GM23338 (cell line): ENCODE measurements around the gene LAMC3. TPM values are rescaled to one million over a fixed set of nuclear protein-coding genes. Genes with fewer than 3 reads are reported as not detected.

Source experiments
- ATAC-seq: fragments of 200-7000 bp; cut with Tn5 transposase; 3 replicates; pipeline ENCODE4 v1.9.1; 2020
- DNase-seq: peaks from one replicate; pipeline ENCODE4 v3.0.0-alpha.2; 2015; ENCODE audit warnings: low spot score
- H2AFZ ChIP-seq: fragments of 200-600 bp; sonication (generic); 2 replicates; pipeline ENCODE4 v1.8.0; 2016; ENCODE audit warnings: antibody characterized with exemption, mild to moderate bottlenecking, moderate library complexity
- H3F3A ChIP-seq: fragments of 200-600 bp; sonication (generic); replicated peaks from 2 replicates; pipeline ENCODE4 v1.8.0; 2017; ENCODE audit warnings: antibody characterized with exemption, mixed run types, low read depth
- H3K27ac ChIP-seq: fragments of 200-600 bp; sonication (generic); 2 replicates; pipeline ENCODE4 v1.6.1; 2016; ENCODE audit warnings: low read depth
- H3K27me3 ChIP-seq: fragments of 200-600 bp; sonication (generic); 2 replicates; pipeline ENCODE4 v1.8.0; 2016; ENCODE audit warnings: mild to moderate bottlenecking, mixed run types, moderate library complexity; ENCODE audit not compliant: insufficient read depth
- H3K36me3 ChIP-seq: fragments of 200-600 bp; sonication (generic); 2 replicates; pipeline ENCODE4 v1.8.0; 2016; ENCODE audit warnings: mild to moderate bottlenecking; ENCODE audit not compliant: insufficient read depth
- H3K4me1 ChIP-seq: fragments of 200-600 bp; sonication (generic); 2 replicates; pipeline ENCODE4 v1.8.0; 2016; ENCODE audit warnings: mild to moderate bottlenecking, moderate library complexity; ENCODE audit not compliant: insufficient read depth
- H3K4me2 ChIP-seq: fragments of 200-600 bp; sonication (generic); 2 replicates; pipeline ENCODE4 v1.7.1; 2017; ENCODE audit warnings: mixed run types
- H3K4me3 ChIP-seq: fragments of 200-600 bp; sonication (generic); 2 replicates; pipeline ENCODE4 v1.6.1; 2016; ENCODE audit warnings: mixed run types
- H3K79me2 ChIP-seq: fragments of 200-600 bp; sonication (generic); replicated peaks from 2 replicates; pipeline ENCODE4 v1.8.0; 2017; ENCODE audit warnings: mild to moderate bottlenecking; ENCODE audit not compliant: insufficient read depth
- H3K9me2 ChIP-seq: fragments of 200-600 bp; sonication (generic); 2 replicates; pipeline ENCODE4 v1.8.0; 2017; ENCODE audit not compliant: insufficient read depth
- H4K20me1 ChIP-seq: fragments of 200-600 bp; sonication (generic); replicated peaks from 2 replicates; pipeline ENCODE4 v1.8.0; 2017; ENCODE audit warnings: mild to moderate bottlenecking; ENCODE audit not compliant: insufficient read depth
- H3K27ac Mint-ChIP-seq: 2 replicates; pipeline ENCODE4 v1.8.0; 2020; ENCODE audit warnings: inconsistent platforms, mild to moderate bottlenecking, moderate library complexity, mixed read lengths
- H3K27me3 Mint-ChIP-seq: 3 replicates; pipeline ENCODE4 v1.8.0; 2022; ENCODE audit warnings: low read depth, mild to moderate bottlenecking, moderate library complexity, mixed read lengths, inconsistent platforms; ENCODE audit not compliant: insufficient read depth, poor library complexity
- H3K36me3 Mint-ChIP-seq: 3 replicates; pipeline ENCODE4 v1.8.0; 2021; ENCODE audit warnings: low read depth, mild to moderate bottlenecking, inconsistent platforms, moderate library complexity, mixed read lengths
- H3K4me1 Mint-ChIP-seq: 3 replicates; pipeline ENCODE4 v1.8.0; 2020; ENCODE audit warnings: mild to moderate bottlenecking, inconsistent platforms, mixed read lengths
- H3K4me3 Mint-ChIP-seq: 3 replicates; pipeline ENCODE4 v1.8.0; 2021; ENCODE audit warnings: moderate library complexity, mild to moderate bottlenecking, inconsistent platforms, mixed read lengths
- H3K9me3 Mint-ChIP-seq: 3 replicates; pipeline ENCODE4 v1.8.0; 2020; ENCODE audit warnings: moderate library complexity, mild to moderate bottlenecking, inconsistent platforms, mixed read lengths
- CREB1 ChIP-seq: fragments of 250-450 bp; sonication (Bioruptor Pico); IDR thresholded peaks from 2 replicates; pipeline ENCODE4 v1.5.0; 2020; ENCODE audit warnings: low read depth, mild to moderate bottlenecking, moderate library complexity
- EZH2 ChIP-seq: fragments of 200-600 bp; sonication (generic); IDR thresholded peaks from one replicate; pipeline ENCODE4 v1.8.0; 2017; ENCODE audit warnings: antibody characterized with exemption, mild to moderate bottlenecking, low read depth; ENCODE audit not compliant: unreplicated experiment
- EZH2phosphoT487 ChIP-seq: fragments of 200-600 bp; sonication (generic); IDR thresholded peaks from one replicate; pipeline ENCODE4 v1.8.1; 2018; ENCODE audit warnings: antibody characterized with exemption; ENCODE audit not compliant: unreplicated experiment
- JUNB ChIP-seq: IDR thresholded peaks from one replicate; pipeline ENCODE4 v1.6.1; 2016; ENCODE audit warnings: antibody characterized with exemption; ENCODE audit not compliant: unreplicated experiment
- NANOG ChIP-seq: IDR thresholded peaks from 2 replicates; pipeline ENCODE4 v1.6.1; 2016; ENCODE audit warnings: antibody characterized with exemption, borderline replicate concordance
- POLR2AphosphoS5 ChIP-seq: IDR thresholded peaks from 2 replicates; pipeline ENCODE4 v1.6.1; 2016; ENCODE audit warnings: antibody characterized with exemption, low read depth
- REST ChIP-seq: IDR thresholded peaks from one replicate; pipeline ENCODE4 v1.6.1; 2018; ENCODE audit warnings: antibody characterized with exemption; ENCODE audit not compliant: unreplicated experiment
- STAT1 ChIP-seq: IDR thresholded peaks from one replicate; pipeline ENCODE4 v1.6.1; 2016; ENCODE audit warnings: antibody characterized with exemption; ENCODE audit not compliant: unreplicated experiment
- ZNF114 ChIP-seq: fragments of 250-450 bp; sonication (Bioruptor Pico); IDR thresholded peaks from 2 replicates; pipeline ENCODE4 v1.5.0; 2020; ENCODE audit warnings: mild to moderate bottlenecking, moderate library complexity
- ZNF331 ChIP-seq: fragments of 250-450 bp; sonication (Bioruptor Pico); IDR thresholded peaks from 2 replicates; pipeline ENCODE4 v1.5.0; 2020; ENCODE audit warnings: low read depth, mild to moderate bottlenecking, moderate library complexity
- ZNF462 ChIP-seq: fragments of 250-450 bp; sonication (Bioruptor Pico); IDR thresholded peaks from 2 replicates; pipeline ENCODE4 v1.5.0; 2020; ENCODE audit warnings: mild to moderate bottlenecking, moderate library complexity
- polyA plus RNA-seq: library from polyadenylated mRNA; unstranded; fragments of >200 nt; fragmentation: Nextera tagmentation; extraction: Ambion mirVana; gene quantifications from 2 replicates; pipeline ENCODE4 v1.2.1, GENCODE V29; 2016
- total RNA-seq: library from RNA; depleted of rRNA; stranded (reverse); fragments of >200 nt; shearing (Covaris generic); gene quantifications from 2 replicates; pipeline ENCODE4 v1.2.3, GENCODE V29; 2014
- TF ChIP-seq, protein P1 (sequence below): IDR thresholded peaks from 2 replicates; pipeline ENCODE4 v1.6.1; 2016; ENCODE audit warnings: antibody characterized with exemption
- TF ChIP-seq, protein P2 (sequence below), 2 experiments: fragments of 200-600 bp in 1 of 2; sonication (generic) in 1 of 2; conservative IDR thresholded peaks; 2 replicates each; pipeline versions ENCODE4 v1.5.1 to v1.6.1; 2016 to 2017; ENCODE audit warnings: antibody characterized with exemption in 2 of 2, low read depth in 2 of 2, mild to moderate bottlenecking in 2 of 2, moderate library complexity in 1 of 2

Gene LAMC3
- total and polyA plus RNA-seq, 2 experiments from 2014 or later = 9.0 to 27.4 TPM

DNA sequence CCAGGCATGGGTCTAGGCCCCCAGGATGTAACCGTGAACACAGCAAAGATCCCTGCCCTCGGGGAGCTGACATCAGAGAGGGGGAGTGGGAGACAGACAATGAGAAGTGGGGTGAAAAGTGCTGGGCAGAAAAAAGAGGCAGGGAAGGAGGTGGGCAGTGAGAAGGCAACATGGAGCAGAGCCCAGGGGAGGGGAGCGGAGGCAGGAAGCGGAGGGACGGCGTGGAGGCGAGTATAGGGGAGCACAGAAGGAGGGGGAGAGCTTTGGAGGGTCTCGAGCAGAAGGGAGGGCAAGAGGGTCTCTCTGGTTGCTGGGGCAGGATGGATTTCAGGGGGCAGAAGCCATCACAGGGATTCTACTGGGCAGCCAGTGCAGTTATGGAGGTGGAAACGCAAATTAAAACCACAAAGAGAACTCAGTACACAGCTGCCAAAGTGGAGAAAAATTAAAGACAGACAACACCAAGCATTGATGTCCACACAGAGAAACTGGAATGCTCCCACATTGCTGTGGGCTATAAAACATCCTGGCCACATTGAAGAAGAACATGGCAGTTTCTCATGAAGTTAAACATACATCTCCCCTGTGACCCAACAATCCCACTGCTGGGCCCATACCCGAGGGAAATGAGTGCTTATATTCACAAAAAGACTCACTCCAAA lies 21.1 kb upstream of the LAMC3 start:
- H3K27ac Mint-ChIP-seq = no peak overlapping the region
- Histone ChIP-seq H3K36me3 (no peaks in the 10 kb centered on the region), H3K4me2 (no peak overlapping the region), H3F3A (0 out of 2 replicates have a peak, but pooled peaks cover 3% of the 10 kb centered on the region), H3K4me1 (peaks cover 11% of the 10 kb centered on the region; the same call in 1 of the 2 replicates), H3K27me3 (no peaks in the 10 kb centered on the region), H3K9me2 (no peaks in the 10 kb centered on the region), H4K20me1 (no peaks in the 10 kb centered on the region), H2AFZ (no peak overlapping the region), H3K27ac (no peak overlapping the region), H3K4me3 (no peak overlapping the region), H3K79me2 (no peaks in the 10 kb centered on the region)
- H3K27me3 Mint-ChIP-seq = peaks cover 19% of the 10 kb centered on the region
- no peaks in the 10 kb centered on the region for H3K36me3 Mint-ChIP-seq
- DNase-seq (no peak), ATAC-seq (no peak)
- TF ChIP-seq CREB1 (CRISPR knock-in tag) = no peak
- no peak for TF ChIP-seq EZH2phosphoT487
- no peak for TF ChIP-seq NANOG
- TF ChIP-seq, protein P1, sequence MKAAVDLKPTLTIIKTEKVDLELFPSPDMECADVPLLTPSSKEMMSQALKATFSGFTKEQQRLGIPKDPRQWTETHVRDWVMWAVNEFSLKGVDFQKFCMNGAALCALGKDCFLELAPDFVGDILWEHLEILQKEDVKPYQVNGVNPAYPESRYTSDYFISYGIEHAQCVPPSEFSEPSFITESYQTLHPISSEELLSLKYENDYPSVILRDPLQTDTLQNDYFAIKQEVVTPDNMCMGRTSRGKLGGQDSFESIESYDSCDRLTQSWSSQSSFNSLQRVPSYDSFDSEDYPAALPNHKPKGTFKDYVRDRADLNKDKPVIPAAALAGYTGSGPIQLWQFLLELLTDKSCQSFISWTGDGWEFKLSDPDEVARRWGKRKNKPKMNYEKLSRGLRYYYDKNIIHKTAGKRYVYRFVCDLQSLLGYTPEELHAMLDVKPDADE = no peak
- TF ChIP-seq ZNF462 (CRISPR knock-in tag) = no peak
- no peak for TF ChIP-seq STAT1
- TF ChIP-seq ZNF331 (CRISPR knock-in tag) = no peak
- TF ChIP-seq, protein P2, sequence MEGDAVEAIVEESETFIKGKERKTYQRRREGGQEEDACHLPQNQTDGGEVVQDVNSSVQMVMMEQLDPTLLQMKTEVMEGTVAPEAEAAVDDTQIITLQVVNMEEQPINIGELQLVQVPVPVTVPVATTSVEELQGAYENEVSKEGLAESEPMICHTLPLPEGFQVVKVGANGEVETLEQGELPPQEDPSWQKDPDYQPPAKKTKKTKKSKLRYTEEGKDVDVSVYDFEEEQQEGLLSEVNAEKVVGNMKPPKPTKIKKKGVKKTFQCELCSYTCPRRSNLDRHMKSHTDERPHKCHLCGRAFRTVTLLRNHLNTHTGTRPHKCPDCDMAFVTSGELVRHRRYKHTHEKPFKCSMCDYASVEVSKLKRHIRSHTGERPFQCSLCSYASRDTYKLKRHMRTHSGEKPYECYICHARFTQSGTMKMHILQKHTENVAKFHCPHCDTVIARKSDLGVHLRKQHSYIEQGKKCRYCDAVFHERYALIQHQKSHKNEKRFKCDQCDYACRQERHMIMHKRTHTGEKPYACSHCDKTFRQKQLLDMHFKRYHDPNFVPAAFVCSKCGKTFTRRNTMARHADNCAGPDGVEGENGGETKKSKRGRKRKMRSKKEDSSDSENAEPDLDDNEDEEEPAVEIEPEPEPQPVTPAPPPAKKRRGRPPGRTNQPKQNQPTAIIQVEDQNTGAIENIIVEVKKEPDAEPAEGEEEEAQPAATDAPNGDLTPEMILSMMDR (conservative IDR thresholded peaks at IDR 0.05; ENCODE audit: low read depth in 2 of 2) = no peak
- TF ChIP-seq ZNF114 (CRISPR knock-in tag) = no peak
- no peak for TF ChIP-seq POLR2AphosphoS5
- TF ChIP-seq EZH2 = no peak
- TF ChIP-seq JUNB = no peak
- no peak for TF ChIP-seq REST
- H3K4me3 Mint-ChIP-seq = no peak overlapping the region
- peaks cover 18% of the 10 kb centered on the region for H3K4me1 Mint-ChIP-seq
- no peaks in the 10 kb centered on the region for H3K9me3 Mint-ChIP-seq
